ENCODE measurements around the gene TIMP4. TPM values are rescaled to one million over a fixed set of nuclear protein-coding genes. Genes with fewer than 3 reads are reported as not detected.
A peak's percentile ranks its signal among the peaks of the same experiment; 100 is the strongest.

Gene TIMP4
- total RNA-seq, 1 experiment from 2014 or later = 10.5 TPM

GRCh38 chr3:12159227-12159601, 502 bp upstream of the TIMP4 start:
- in situ Hi-C loops (cut with HindIII; ENCODE audit: low pct_unique_long_range_greater_than_20kb, low sequenced_read_pairs) = no loop called here

GRCh38 chr3:12157026-12157425, 1.7 kb downstream of the TIMP4 start:
- in situ Hi-C loops (cut with HindIII; ENCODE audit: low pct_unique_long_range_greater_than_20kb, low sequenced_read_pairs) = no loop called here
- no peak for DNase-seq (ENCODE audit: low read depth)

More at GRCh38 chr3:12159227-12159601, 502 bp upstream of the TIMP4 start:
- no peak for DNase-seq (ENCODE audit: low read depth)

DNA sequence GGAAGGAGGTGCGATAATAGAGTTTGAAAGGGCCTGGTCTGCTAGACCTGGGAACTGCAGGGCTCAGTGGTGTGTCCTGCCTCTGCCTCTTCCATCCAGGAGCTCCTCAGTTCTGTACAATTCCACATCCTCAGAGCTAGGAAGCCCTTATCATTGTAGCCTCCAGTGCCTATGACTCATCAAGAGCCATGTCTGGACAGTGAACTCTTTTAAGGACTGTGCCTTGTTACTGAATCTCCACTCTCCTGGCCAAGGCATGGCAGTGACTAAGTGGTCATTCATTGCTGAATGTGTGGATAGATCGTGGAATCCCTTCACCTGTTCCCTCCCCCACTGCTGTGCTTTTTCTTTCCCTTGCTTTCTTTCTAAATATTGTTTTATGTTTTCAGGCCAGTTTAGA, 2.9 kb downstream of the TIMP4 start:
- peak; percentile 54 for DNase-seq (ENCODE audit: low read depth)
- in situ Hi-C loops (cut with HindIII; ENCODE audit: low pct_unique_long_range_greater_than_20kb, low sequenced_read_pairs) = no loop called here

- in situ Hi-C loops (cut with HindIII; ENCODE audit: low pct_unique_long_range_greater_than_20kb, low sequenced_read_pairs) = no loop called here
- DNase-seq (ENCODE audit: low read depth) = no peak
Observed at GRCh38 chr3:12155264-12155663, 3.4 kb downstream of the TIMP4 start.

DNA sequence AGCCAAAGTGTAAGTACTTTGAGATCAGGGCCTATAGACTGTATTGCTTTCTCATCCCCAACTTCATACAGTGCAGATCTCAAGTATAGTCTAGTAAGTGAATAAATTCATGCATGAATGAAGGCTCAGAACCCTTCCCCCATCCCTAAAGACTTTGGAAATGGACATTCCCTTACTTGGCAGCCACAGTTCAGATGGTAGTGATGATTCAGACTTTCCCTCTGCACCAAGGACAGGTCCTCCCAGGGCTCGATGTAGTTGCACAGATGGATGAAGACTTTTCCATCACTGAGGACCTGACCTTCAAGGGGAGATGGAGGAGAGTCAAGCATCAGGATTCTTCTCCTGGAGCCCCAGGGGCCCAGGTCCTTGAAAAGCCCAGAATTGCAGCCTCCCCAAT, 4.6 kb downstream of the TIMP4 start:
- in situ Hi-C loops (cut with HindIII; ENCODE audit: low pct_unique_long_range_greater_than_20kb, low sequenced_read_pairs) = no loop called here
- DNase-seq (ENCODE audit: low read depth) = no peak

DNA sequence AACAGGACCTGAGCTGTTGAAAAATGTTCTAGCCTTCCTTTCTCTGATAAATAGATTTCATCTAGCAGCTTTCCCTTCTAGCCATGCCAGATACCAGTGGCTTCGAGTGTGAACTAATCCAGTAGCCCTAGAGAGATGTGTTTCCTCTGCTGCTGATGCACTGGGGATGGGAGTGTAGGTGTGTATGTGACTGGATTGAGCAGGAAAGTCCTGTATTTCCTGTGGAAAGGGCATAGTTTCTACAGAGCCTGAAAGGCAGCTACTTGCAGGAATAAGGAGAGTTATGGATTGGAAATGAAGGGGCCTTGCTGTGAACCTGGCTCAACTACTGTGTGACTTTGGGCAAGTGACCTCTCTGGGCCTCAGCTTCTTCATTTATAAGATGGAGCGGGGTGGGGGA, 8.6 kb downstream of the TIMP4 start:
- in situ Hi-C loops (cut with HindIII; ENCODE audit: low pct_unique_long_range_greater_than_20kb, low sequenced_read_pairs) = no loop called here
- DNase-seq (ENCODE audit: low read depth) = no peak

DNA sequence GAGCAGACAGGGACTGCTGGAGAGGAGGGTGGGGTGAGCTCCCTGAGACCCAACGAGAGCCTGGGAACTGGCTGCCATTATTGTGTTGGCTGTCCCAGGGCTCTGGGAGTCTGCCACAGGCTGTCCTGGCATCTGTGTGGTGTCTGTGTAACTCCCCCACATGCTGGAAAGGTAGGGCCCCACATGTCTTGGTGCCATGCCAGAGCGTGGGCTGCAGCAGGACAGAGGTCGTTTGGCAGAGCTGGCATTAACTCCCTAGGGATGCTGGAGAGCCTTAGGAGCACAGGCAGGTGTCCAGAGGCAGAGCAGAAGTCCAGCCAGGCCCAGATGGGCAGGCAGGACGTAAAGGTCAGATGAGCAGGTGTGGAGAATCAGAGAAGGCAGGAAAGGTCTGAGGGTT, 9.7 kb downstream of the TIMP4 start:
- in situ Hi-C loops (cut with HindIII; ENCODE audit: low pct_unique_long_range_greater_than_20kb, low sequenced_read_pairs) = no loop called here
- DNase-seq (ENCODE audit: low read depth) = no peak

DNA sequence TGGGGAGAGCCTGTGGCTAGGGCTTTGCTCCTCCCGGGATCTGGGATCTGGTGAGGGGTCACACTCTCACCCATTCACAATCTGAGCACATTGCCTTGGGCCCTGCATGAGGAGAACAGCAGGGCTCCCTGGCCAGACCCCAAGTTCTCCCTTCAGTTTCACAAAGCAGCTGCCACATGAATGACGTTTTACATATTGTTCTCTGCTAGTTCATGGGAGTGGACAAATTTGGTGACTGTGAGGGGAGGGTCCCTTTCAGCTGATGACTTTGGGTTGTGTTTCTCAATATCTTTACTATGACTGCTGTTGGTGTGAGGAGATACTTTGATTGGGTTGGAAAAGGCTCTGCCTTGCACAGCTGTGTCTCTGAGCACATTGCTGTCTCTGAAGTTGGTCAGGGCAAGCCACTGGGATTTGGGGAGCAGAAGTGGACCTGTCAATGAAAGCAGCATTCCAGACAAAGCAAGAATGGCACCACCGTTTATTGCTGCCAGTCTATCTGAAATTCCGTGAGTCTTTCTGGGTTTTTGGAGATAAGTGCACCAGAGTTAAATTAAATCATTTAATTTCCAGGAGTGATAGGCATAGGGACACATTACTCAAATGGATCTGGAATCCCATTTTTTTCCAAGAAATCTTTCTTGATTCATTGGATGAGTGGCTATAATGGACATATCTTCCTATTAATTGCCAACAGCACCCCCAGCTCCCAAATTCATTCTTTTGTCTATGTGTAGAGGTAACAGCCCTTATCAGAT, 10.3 kb downstream of the TIMP4 start:
- no peak for DNase-seq (ENCODE audit: low read depth)
- in situ Hi-C loops (cut with HindIII; ENCODE audit: low pct_unique_long_range_greater_than_20kb, low sequenced_read_pairs) = no loop called here

GRCh38 chr3:12147049-12147780, 11.5 kb downstream of the TIMP4 start:
- in situ Hi-C loops (cut with HindIII; ENCODE audit: low pct_unique_long_range_greater_than_20kb, low sequenced_read_pairs) = no loop called here
- no peak for DNase-seq (ENCODE audit: low read depth)

- in situ Hi-C loops (cut with HindIII; ENCODE audit: low pct_unique_long_range_greater_than_20kb, low sequenced_read_pairs) = no loop called here
- no peak for DNase-seq (ENCODE audit: low read depth)
Observed at GRCh38 chr3:12143949-12144504, 14.7 kb downstream of the TIMP4 start.

DNA sequence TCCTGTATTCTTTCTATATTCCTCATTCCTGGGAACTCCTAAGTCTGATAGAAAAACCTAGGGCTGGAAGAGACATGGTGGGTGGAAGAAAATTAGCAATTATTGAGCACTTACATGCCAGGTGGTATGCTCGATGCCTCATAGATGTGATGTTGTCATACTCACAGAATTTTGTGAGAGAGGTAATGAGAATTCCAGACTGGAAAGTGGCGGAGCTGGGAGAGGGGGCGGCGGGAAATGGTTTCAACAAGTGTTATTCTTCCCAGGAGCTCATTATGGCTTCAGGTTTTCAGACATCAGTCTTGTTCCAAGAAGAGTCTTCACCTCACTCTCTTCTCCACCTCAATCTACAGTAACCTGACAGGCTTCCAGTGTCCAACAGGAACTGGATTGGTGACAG, 16.2 kb downstream of the TIMP4 start:
- DNase-seq (ENCODE audit: low read depth) = no peak
- in situ Hi-C loops (cut with HindIII; ENCODE audit: low pct_unique_long_range_greater_than_20kb, low sequenced_read_pairs) = no loop called here

- no peak for DNase-seq (ENCODE audit: low read depth)
- in situ Hi-C loops (cut with HindIII; ENCODE audit: low pct_unique_long_range_greater_than_20kb, low sequenced_read_pairs) = no loop called here
Observed at GRCh38 chr3:12141350-12141749, 17.4 kb downstream of the TIMP4 start.

DNA sequence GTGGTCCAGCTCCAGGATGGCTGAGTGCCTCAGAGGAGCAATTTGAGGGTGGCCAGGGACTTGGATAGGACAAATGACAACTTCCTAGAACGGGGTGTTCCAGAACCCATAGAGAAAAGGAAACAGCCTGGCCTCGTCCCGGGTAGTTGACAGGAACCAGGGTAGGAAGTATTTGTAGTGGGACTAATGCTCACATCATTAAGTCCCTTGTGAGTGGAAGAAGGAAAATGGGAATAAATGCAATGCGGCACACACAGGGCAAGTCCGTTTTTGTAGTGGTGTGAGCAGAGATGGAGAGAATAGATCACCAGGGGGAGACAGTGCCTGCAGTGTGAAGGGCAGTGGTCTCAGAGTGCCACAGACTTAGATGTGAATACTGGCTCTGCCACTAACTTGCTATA, 19.6 kb downstream of the TIMP4 start:
- in situ Hi-C loops (cut with HindIII; ENCODE audit: low pct_unique_long_range_greater_than_20kb, low sequenced_read_pairs) = no loop called here
- DNase-seq (ENCODE audit: low read depth) = peak; percentile 6

GRCh38 chr3:12138044-12138443, 20.7 kb downstream of the TIMP4 start:
- DNase-seq (ENCODE audit: low read depth) = peak; percentile 27
- in situ Hi-C loops (cut with HindIII; ENCODE audit: low pct_unique_long_range_greater_than_20kb, low sequenced_read_pairs) = no loop called here

DNA sequence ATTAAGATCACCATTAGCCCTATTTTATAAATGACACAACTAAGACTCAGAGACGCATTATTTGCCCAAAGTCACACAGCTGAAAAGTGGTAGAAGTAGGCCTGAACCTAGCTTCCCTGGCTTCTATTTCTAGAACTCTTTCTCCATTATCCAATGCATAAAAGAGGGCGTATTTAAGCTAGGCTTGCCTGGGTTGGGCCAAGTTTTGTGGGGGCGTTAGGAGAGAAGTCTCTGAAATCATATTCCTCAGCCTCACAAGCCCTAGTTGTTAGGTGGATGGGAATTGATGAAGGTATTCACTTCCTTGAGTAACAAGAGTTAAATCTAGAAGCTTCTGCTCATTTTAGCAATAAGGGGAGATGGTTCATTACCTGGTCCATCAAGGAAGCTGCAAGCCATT, 22.3 kb downstream of the TIMP4 start:
- no peak for DNase-seq (ENCODE audit: low read depth)
- in situ Hi-C loops (cut with HindIII; ENCODE audit: low pct_unique_long_range_greater_than_20kb, low sequenced_read_pairs) = no loop called here

- in situ Hi-C loops (cut with HindIII; ENCODE audit: low pct_unique_long_range_greater_than_20kb, low sequenced_read_pairs) = no loop called here
- peak; percentile 50 for DNase-seq (ENCODE audit: low read depth)
Observed at GRCh38 chr3:12135029-12135657, 23.6 kb downstream of the TIMP4 start.

DNA sequence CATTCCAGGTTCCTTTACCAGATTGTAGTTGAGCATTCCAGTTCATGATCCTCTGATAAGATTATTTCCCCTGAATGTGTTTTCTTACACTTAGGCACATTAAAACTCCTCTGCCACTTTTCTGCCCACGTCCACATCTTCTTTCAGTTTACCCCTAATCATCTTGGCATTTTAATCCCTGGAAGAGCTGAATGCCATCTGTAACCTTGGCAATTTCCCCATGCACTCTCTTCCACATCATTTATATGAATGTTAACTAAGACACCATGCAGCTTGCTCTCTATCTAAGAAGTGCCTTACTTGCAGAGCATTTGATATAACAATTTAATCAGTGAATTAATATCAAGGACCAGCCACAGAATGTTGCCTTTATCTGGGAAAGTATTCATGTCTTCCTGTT, 25.8 kb downstream of the TIMP4 start:
- in situ Hi-C loops (cut with HindIII; ENCODE audit: low pct_unique_long_range_greater_than_20kb, low sequenced_read_pairs) = no loop called here
- DNase-seq (ENCODE audit: low read depth) = no peak

DNA sequence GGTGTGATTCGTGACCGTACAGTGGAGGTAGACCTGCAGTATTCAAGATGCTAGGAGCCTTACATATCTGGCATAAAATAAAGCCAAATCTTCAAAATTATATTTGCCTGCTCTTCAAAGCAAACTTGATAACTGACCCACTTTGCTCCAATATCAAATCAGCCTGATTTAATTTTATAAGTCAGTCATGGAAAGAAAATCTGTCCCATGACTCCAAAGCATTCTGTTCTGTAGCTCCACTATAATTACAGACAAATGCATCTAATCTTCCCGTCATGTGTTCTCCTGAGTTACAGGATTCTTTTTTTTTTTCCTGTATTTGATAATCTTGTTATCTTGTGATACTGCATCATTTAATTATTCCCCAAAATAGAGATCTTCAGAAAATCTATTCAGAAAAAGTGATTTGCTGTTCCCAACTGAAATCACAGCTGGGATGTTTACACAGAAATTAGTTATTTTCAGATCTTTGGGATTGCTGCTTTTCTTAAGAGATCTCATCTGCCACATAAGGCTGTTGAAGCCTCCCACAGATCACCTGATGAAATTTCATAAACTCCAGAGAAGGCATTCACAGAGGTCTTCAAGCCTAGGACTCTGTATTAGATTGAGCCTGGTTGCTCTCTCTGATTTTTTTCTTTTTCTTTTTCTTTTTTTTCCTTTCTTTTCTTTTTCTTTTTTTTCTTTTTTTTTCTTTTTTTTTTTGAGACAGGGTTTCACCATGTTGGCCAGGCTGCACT, 27.2 kb downstream of the TIMP4 start:
- in situ Hi-C loops (cut with HindIII; ENCODE audit: low pct_unique_long_range_greater_than_20kb, low sequenced_read_pairs) = no loop called here

DNA sequence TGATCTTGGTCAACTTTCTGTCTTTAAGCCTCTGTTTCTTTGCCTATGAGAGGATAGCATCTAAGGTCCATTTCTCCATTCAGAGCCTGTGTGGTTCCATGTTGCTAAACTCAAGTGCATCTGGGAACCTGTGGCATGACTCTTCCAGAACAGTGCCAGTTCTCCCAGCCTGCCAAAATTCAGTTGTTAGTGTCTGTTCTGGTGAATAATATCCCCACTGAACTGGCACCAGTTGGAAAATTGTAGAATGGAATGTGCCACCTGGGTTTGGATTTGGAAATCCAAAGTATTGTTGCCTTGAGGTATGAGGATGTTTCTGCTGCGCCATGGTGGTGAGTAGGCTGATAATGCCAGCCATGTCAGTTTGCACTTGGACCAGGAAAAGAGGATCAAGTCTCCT, 31.3 kb downstream of the TIMP4 start:
- DNase-seq (ENCODE audit: low read depth) = no peak
- in situ Hi-C loops (cut with HindIII; ENCODE audit: low pct_unique_long_range_greater_than_20kb, low sequenced_read_pairs) = no loop called here

More for the DNA sequence above, 27.2 kb downstream of the TIMP4 start:
- DNase-seq (ENCODE audit: low read depth) = no peak
